Measurements from ENCODE around the gene IFT57.

The IFT57 gene

DNA sequence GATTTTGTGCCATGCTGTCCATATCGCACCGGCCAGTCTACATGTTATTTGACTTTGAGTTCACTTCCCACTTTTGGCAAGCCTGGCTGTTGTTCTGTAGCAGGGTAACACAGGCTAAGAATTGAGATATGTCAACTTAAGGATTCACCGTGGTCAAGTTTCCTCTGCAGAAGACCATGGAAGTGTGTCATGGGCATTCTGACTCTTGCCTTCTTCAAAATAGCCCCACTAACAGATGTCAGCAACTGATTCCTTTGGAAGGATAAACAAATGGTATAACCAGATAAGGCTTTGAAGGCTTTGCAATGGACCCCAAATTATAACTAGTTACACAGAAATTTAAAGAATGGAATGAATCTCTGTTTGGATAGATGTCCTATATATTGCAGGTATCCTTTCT, 111.3 kb downstream of the IFT57 start:
- DNase-seq = no peak
- in situ Hi-C loops (cut with HindIII; ENCODE audit: low pct_ligation_motif_present, low pct_unique_long_range_greater_than_20kb, low sequenced_read_pairs) = no loop called here

Data from ACHN (cell line).